Left lung (tissue), 10 donors: ENCODE results near the gene LPAR2. TPM values are rescaled to one million over a fixed set of nuclear protein-coding genes. Genes with fewer than 3 reads are reported as not detected.

Experiments
- ATAC-seq: fragments of 200-7000 bp; cut with Tn5 transposase; one replicate; pipeline ENCODE4 v1.9.1; 2020; ENCODE audit warnings: moderate library complexity
- DNase-seq, 4 donors: peaks; one replicate each; pipeline ENCODE4 v3.0.0-alpha.2; 2013 to 2020
- H3K27ac ChIP-seq, 2 donors: fragments of 200-600 bp; sonication (generic) in 1 of 2; one replicate each; pipeline versions ENCODE4 v1.5.0 to v1.8.0; 2020 to 2021
- H3K27me3 ChIP-seq, 2 donors: fragments of 200-600 bp; sonication (generic) in 1 of 2; one replicate each; pipeline versions ENCODE4 v1.5.0 to v1.8.0; 2020 to 2021
- H3K36me3 ChIP-seq, 2 donors: fragments of 200-600 bp; sonication (generic) in 1 of 2; one replicate each; pipeline versions ENCODE4 v1.5.0 to v1.8.0; 2020 to 2021
- H3K4me1 ChIP-seq, 2 donors: fragments of 200-600 bp; one replicate each; pipeline ENCODE4 v1.8.0; 2021
- H3K4me3 ChIP-seq, 2 donors: fragments of 200-600 bp; sonication (generic) in 1 of 2; one replicate each; pipeline versions ENCODE4 v1.5.0 to v1.8.0; 2020 to 2021; ENCODE audit warnings: mild to moderate bottlenecking in 1 of 2
- H3K9me3 ChIP-seq, 2 donors: fragments of 200-600 bp; sonication (generic) in 1 of 2; one replicate each; pipeline versions ENCODE4 v1.5.0 to v1.8.0; 2020 to 2021
- CTCF ChIP-seq, 2 donors: fragments of 200-600 bp; sonication (generic) in 1 of 2; IDR thresholded peaks; one replicate each; pipeline versions ENCODE4 v1.5.0 to v1.8.0; 2021; ENCODE audit warnings: antibody characterized with exemption in 2 of 2
- intact Hi-C, 2 donors: fragments of 100-400 bp; cut with DNase I; formaldehyde crosslinking; loops; one replicate each; pipeline versions ENCODE4 v1.11.2 to v1.14.2; 2022
- polyA plus RNA-seq, 6 donors: library from polyadenylated mRNA; unstranded; fragments of 120-200 nt; gene quantifications; one replicate each; pipeline ENCODE4 v1.2.1, GENCODE V29; 2013; ENCODE audit not compliant: insufficient read length in 6 of 6
- total RNA-seq, 2 donors: library from RNA; stranded (reverse); fragmentation: NEBNext Ultra II Directional; extraction: Animal tissue kit (Norgen Biotek cat#: 25700); gene quantifications; one replicate each; pipeline ENCODE4 v1.2.1, GENCODE V29; 2021
- donor health status: DM: no; HTN: yes; CAD: no.
- donor health status: DM: no; HTN: no; CAD: no.

The LPAR2 gene
- total and polyA plus RNA-seq, 8 donors, result 16.1 to 60.8 (median 41.6) TPM

GRCh38 chr19:19653597-19654147 lies 25.7 kb upstream of the LPAR2 start:
- H3K4me1 ChIP-seq, result no peaks in the 10 kb centered on the region
- peak in 1 of 4 donors; percentile 66 for DNase-seq
- TF ChIP-seq CTCF (IDR thresholded peaks at IDR 0.05), result no peak
- no peak overlapping the region for H3K4me3 ChIP-seq
- H3K27ac ChIP-seq, result no peak overlapping the region
- peaks cover 0 to 100% of the 10 kb centered on the region in 2 donors for H3K36me3 ChIP-seq
- H3K27me3 ChIP-seq, result no peaks in the 10 kb centered on the region
- intact Hi-C loops, result no loop called here
- no peaks in the 10 kb centered on the region for H3K9me3 ChIP-seq
- ATAC-seq, result no peak

GRCh38 chr19:19652482-19653295 lies 24.7 kb upstream of the LPAR2 start:
- H3K27ac ChIP-seq, result no peak overlapping the region
- TF ChIP-seq CTCF (IDR thresholded peaks at IDR 0.05), result no peak
- H3K4me3 ChIP-seq, result no peak overlapping the region
- no peaks in the 10 kb centered on the region for H3K9me3 ChIP-seq
- peaks cover 0 to 100% of the 10 kb centered on the region in 2 donors for H3K36me3 ChIP-seq
- ATAC-seq (no peak), DNase-seq (peak in 1 of 4 donors; percentile 48)
- intact Hi-C loops, result no loop called here
- no peaks in the 10 kb centered on the region for H3K27me3 ChIP-seq
- H3K4me1 ChIP-seq, result no peaks in the 10 kb centered on the region

- peaks cover 0 to 100% of the 10 kb centered on the region in 2 donors for H3K36me3 ChIP-seq
- DNase-seq (peak in 1 of 4 donors; percentile 65), ATAC-seq (no peak)
- H3K27me3 ChIP-seq, result no peaks in the 10 kb centered on the region
- H3K9me3 ChIP-seq, result no peaks in the 10 kb centered on the region
- intact Hi-C loops, result no loop called here
- H3K4me3 ChIP-seq, result no peak overlapping the region
- no peak overlapping the region for H3K27ac ChIP-seq
- no peak for TF ChIP-seq CTCF (IDR thresholded peaks at IDR 0.05)
- no peaks in the 10 kb centered on the region for H3K4me1 ChIP-seq
Observed at GRCh38 chr19:19651076-19651475, 23.1 kb upstream of the LPAR2 start.

- ATAC-seq (no peak), DNase-seq (peak in 1 of 4 donors; percentile 61)
- Histone ChIP-seq H3K36me3 (peaks cover 0 to 100% of the 10 kb centered on the region in 2 donors), H3K27me3 (no peaks in the 10 kb centered on the region), H3K4me1 (no peaks in the 10 kb centered on the region), H3K9me3 (no peaks in the 10 kb centered on the region), H3K4me3 (no peak overlapping the region), H3K27ac (no peak overlapping the region)
- intact Hi-C loops, result no loop called here
- TF ChIP-seq CTCF (IDR thresholded peaks at IDR 0.05), result no peak
Observed at GRCh38 chr19:19650331-19650730, 22.3 kb upstream of the LPAR2 start.

GRCh38 chr19:19649580-19649995 lies 21.6 kb upstream of the LPAR2 start:
- DNase-seq, result peak in 1 of 4 donors; percentile 77
- Histone ChIP-seq H3K36me3 (peaks cover 0 to 100% of the 10 kb centered on the region in 2 donors), H3K9me3 (no peaks in the 10 kb centered on the region), H3K27ac (no peak overlapping the region), H3K27me3 (no peaks in the 10 kb centered on the region), H3K4me1 (no peaks in the 10 kb centered on the region), H3K4me3 (no peak overlapping the region)
- no peak for ATAC-seq
- no peak for TF ChIP-seq CTCF (IDR thresholded peaks at IDR 0.05)
- intact Hi-C loops, result loop anchor here in 1 of 2 donors (5.0 kb wide), 1 partner anchor 117 kb away; no protein-coding TSS in a partner anchor
